HG02642 (cell line): ENCODE results near the gene TMEM167B.
"Not testable (repeated sequence)": the region's sequence is repeated elsewhere in the genome, so short reads cannot be mapped to it uniquely, and the experiment has no call there.

ENCODE experiments used
- ATAC-seq: cut with Tn5 transposase; IDR thresholded peaks from one replicate; pipeline ENCODE4 v1.9.1; 2021; ENCODE audit warnings: mild to moderate bottlenecking; ENCODE audit not compliant: unreplicated experiment, poor library complexity

The TMEM167B gene

GRCh38 chr1:109090196-109091077 lies at the start of gene TMEM167B:
TSS of gene TMEM167B (plus strand) at chr1:109090764. CDS start at chr1:109090873, 109 bp downstream.
- ATAC-seq = peak; percentile 94

- ATAC-seq = peak; percentile 30
Observed at GRCh38 chr1:109040989-109041620, 49.5 kb upstream of the TMEM167B start.

GRCh38 chr1:109041621-109042468 lies 48.7 kb upstream of the TMEM167B start, which contains the start of gene WDR47:
TSS of gene WDR47 (minus strand) at chr1:109042102. CDS start at chr1:109023512, 18,590 bp downstream.
- peak; percentile 95 for ATAC-seq

- no peak for ATAC-seq
Observed at GRCh38 chr1:109045595-109045994, 45.0 kb upstream of the TMEM167B start.

GRCh38 chr1:109046671-109047070 lies 43.9 kb upstream of the TMEM167B start:
- ATAC-seq = no peak

GRCh38 chr1:109047339-109047738 lies 43.2 kb upstream of the TMEM167B start:
- no peak for ATAC-seq

- no peak for ATAC-seq
Observed at GRCh38 chr1:109048335-109048734, 42.2 kb upstream of the TMEM167B start.

- no peak for ATAC-seq
Observed at GRCh38 chr1:109050228-109050995, 40.2 kb upstream of the TMEM167B start.

- ATAC-seq = not testable (repeated sequence)
Observed at GRCh38 chr1:109052145-109052544, 38.4 kb upstream of the TMEM167B start.

GRCh38 chr1:109056064-109056463 lies 34.5 kb upstream of the TMEM167B start:
- no peak for ATAC-seq

GRCh38 chr1:109059026-109059425 lies 31.5 kb upstream of the TMEM167B start:
- no peak for ATAC-seq

GRCh38 chr1:109060707-109061106 lies 29.9 kb upstream of the TMEM167B start:
- no peak for ATAC-seq

- ATAC-seq = no peak
Observed at GRCh38 chr1:109061183-109061582, 29.4 kb upstream of the TMEM167B start.

- ATAC-seq = no peak
Observed at GRCh38 chr1:109065137-109065536, 25.4 kb upstream of the TMEM167B start.

- no peak for ATAC-seq
Observed at GRCh38 chr1:109067883-109068282, 22.7 kb upstream of the TMEM167B start.

GRCh38 chr1:109069294-109069693 lies 21.3 kb upstream of the TMEM167B start:
- no peak for ATAC-seq

- ATAC-seq = peak; percentile 99
Observed at GRCh38 chr1:109075531-109076490, 14.8 kb upstream of the TMEM167B start, which contains the start of gene TAF13. TSS of gene TAF13 (minus strand) at chr1:109076003. CDS start at chr1:109075947, 56 bp downstream.

- no peak for ATAC-seq
Observed at GRCh38 chr1:109078317-109078716, 12.2 kb upstream of the TMEM167B start.

GRCh38 chr1:109079240-109079622 lies 11.3 kb upstream of the TMEM167B start:
- no peak for ATAC-seq
